ENCODE data around the gene MRPL21.
"Not testable (repeated sequence)": the region's sequence is repeated elsewhere in the genome, so short reads cannot be mapped to it uniquely, and the experiment has no call there.

Gene MRPL21

GRCh38 chr11:68863553-68864265 lies 39.9 kb downstream of the MRPL21 start:
- no peak for DNase-seq

GRCh38 chr11:68862421-68862820 lies 41.2 kb downstream of the MRPL21 start:
- DNase-seq: no peak

GRCh38 chr11:68859123-68859522 lies 44.5 kb downstream of the MRPL21 start:
- DNase-seq: no peak

GRCh38 chr11:68857037-68857586 lies 46.5 kb downstream of the MRPL21 start:
- no peak for DNase-seq

GRCh38 chr11:68856425-68857030 lies 47.1 kb downstream of the MRPL21 start:
- DNase-seq: not testable (repeated sequence)

- DNase-seq: no peak
Observed at GRCh38 chr11:68855205-68855981, 48.2 kb downstream of the MRPL21 start.

- no peak for DNase-seq
Observed at GRCh38 chr11:68854273-68854958, 49.2 kb downstream of the MRPL21 start.

GRCh38 chr11:68852628-68853027 lies 51.0 kb downstream of the MRPL21 start:
- no peak for DNase-seq

- no peak for DNase-seq
Observed at GRCh38 chr11:68848429-68848828, 55.2 kb downstream of the MRPL21 start.

- DNase-seq: no peak
Observed at GRCh38 chr11:68847395-68847794, 56.2 kb downstream of the MRPL21 start.

GRCh38 chr11:68845351-68846002 lies 58.2 kb downstream of the MRPL21 start:
- no peak for DNase-seq

- DNase-seq: no peak
Observed at GRCh38 chr11:68844801-68845200, 58.8 kb downstream of the MRPL21 start.

- DNase-seq: no peak
Observed at GRCh38 chr11:68844376-68844775, 59.3 kb downstream of the MRPL21 start.

- DNase-seq: no peak
Observed at GRCh38 chr11:68843703-68844312, 59.8 kb downstream of the MRPL21 start.

- DNase-seq: no peak
Observed at GRCh38 chr11:68843052-68843561, 60.5 kb downstream of the MRPL21 start.

- DNase-seq: no peak
Observed at GRCh38 chr11:68842427-68843051, 61.1 kb downstream of the MRPL21 start.

GRCh38 chr11:68841718-68842426 lies 61.8 kb downstream of the MRPL21 start, which contains the start of gene CPT1A:
TSS of gene CPT1A (minus strand) at chr11:68841916. CDS start at chr11:68815474, 26,442 bp downstream.
- peak; percentile 76 for DNase-seq
